WTC11 (cell line): ENCODE measurements around the gene PGLYRP2. TPM values are rescaled to one million over a fixed set of nuclear protein-coding genes. Genes with fewer than 3 reads are reported as not detected.

Source experiments
- ATAC-seq: fragments of 200-7000 bp; cut with Tn5 transposase; 2 replicates; pipeline ENCODE4 v1.10.0; 2021; ENCODE audit warnings: mild to moderate bottlenecking, moderate library complexity
- CTCF ChIA-PET: fragments of 300-600 bp; sonication (Branson Sonifier 250); formaldehyde crosslinking; loops from one replicate; lab custom pipeline; 2021; ENCODE audit warnings: antibody characterized with exemption; lab: Charles Lee
- POLR2A ChIA-PET: fragments of 350-600 bp; sonication (Branson Sonifier 250); formaldehyde crosslinking; loops from one replicate; lab custom pipeline; 2021; ENCODE audit warnings: antibody characterized with exemption; lab: Charles Lee
- DNase-seq: peaks from one replicate; pipeline ENCODE4 v3.0.0; 2021; ENCODE audit warnings: low spot score
- H3K27ac Mint-ChIP-seq: 2 replicates; pipeline ENCODE4 v1.8.0; 2021; ENCODE audit warnings: mixed read lengths
- H3K27me3 Mint-ChIP-seq: 2 replicates; pipeline ENCODE4 v1.8.0; 2021; ENCODE audit warnings: low read depth, mild to moderate bottlenecking, moderate library complexity, mixed read lengths
- H3K36me3 Mint-ChIP-seq: 2 replicates; pipeline ENCODE4 v1.8.0; 2021; ENCODE audit warnings: mixed read lengths
- H3K4me1 Mint-ChIP-seq: 2 replicates; pipeline ENCODE4 v1.8.0; 2022; ENCODE audit warnings: mixed read lengths
- H3K4me3 Mint-ChIP-seq: 2 replicates; pipeline ENCODE4 v1.8.0; 2021; ENCODE audit warnings: mild to moderate bottlenecking, moderate library complexity, mixed read lengths
- H3K9me3 Mint-ChIP-seq: 2 replicates; pipeline ENCODE4 v1.8.0; 2021; ENCODE audit warnings: mixed read lengths
- ATF1 ChIP-seq: sonication (generic); formaldehyde crosslinking; IDR thresholded peaks from 2 replicates; pipeline ENCODE4 v1.8.1; 2023; ENCODE audit warnings: mild to moderate bottlenecking, moderate library complexity, missing genetic modification reagents
- ATF6 ChIP-seq: sonication (generic); formaldehyde crosslinking; IDR thresholded peaks from 2 replicates; pipeline ENCODE4 v1.8.1; 2023; ENCODE audit warnings: mild to moderate bottlenecking, missing genetic modification reagents
- CREM ChIP-seq: sonication (generic); formaldehyde crosslinking; IDR thresholded peaks from 2 replicates; pipeline ENCODE4 v1.8.1; 2022; ENCODE audit warnings: mild to moderate bottlenecking, missing genetic modification reagents, moderate library complexity
- ESRRA ChIP-seq: sonication (generic); formaldehyde crosslinking; IDR thresholded peaks from 2 replicates; pipeline ENCODE4 v1.8.1; 2022; ENCODE audit warnings: mild to moderate bottlenecking, missing genetic modification reagents, borderline replicate concordance
- FOXP1 ChIP-seq: sonication (generic); formaldehyde crosslinking; IDR thresholded peaks from 2 replicates; pipeline ENCODE4 v1.8.0; 2022; ENCODE audit warnings: missing genetic modification reagents, mild to moderate bottlenecking, moderate library complexity, borderline replicate concordance
- GABPB1 ChIP-seq: sonication (generic); formaldehyde crosslinking; IDR thresholded peaks from 2 replicates; pipeline ENCODE4 v1.8.1; 2023; ENCODE audit warnings: mild to moderate bottlenecking, missing genetic modification reagents
- GRHL2 ChIP-seq: fragments of 250-450 bp; sonication (Bioruptor Pico); IDR thresholded peaks from 2 replicates; pipeline ENCODE4 v1.8.0; 2022; ENCODE audit warnings: mild to moderate bottlenecking, moderate library complexity; ENCODE audit not compliant: insufficient replicate concordance, severe bottlenecking
- NFYB ChIP-seq: sonication (generic); formaldehyde crosslinking; conservative IDR thresholded peaks from 2 replicates; pipeline ENCODE4 v1.8.0; 2022; ENCODE audit warnings: low read depth, missing genetic modification reagents
- NR1H2 ChIP-seq: sonication (generic); formaldehyde crosslinking; IDR thresholded peaks from 2 replicates; pipeline ENCODE4 v1.9.0; 2021; ENCODE audit warnings: mild to moderate bottlenecking, moderate library complexity, missing genetic modification reagents
- OVOL2 ChIP-seq: fragments of 250-450 bp; sonication (Bioruptor Pico); IDR thresholded peaks from 2 replicates; pipeline ENCODE4 v1.9.0; 2021; ENCODE audit warnings: mild to moderate bottlenecking, borderline replicate concordance
- SP1 ChIP-seq: sonication (generic); formaldehyde crosslinking; conservative IDR thresholded peaks from 2 replicates; pipeline ENCODE4 v1.8.1; 2022; ENCODE audit warnings: missing genetic modification reagents
- TCF7 ChIP-seq: sonication (generic); formaldehyde crosslinking; IDR thresholded peaks from 2 replicates; pipeline ENCODE4 v1.8.0; 2022; ENCODE audit warnings: mild to moderate bottlenecking, low read depth, missing genetic modification reagents, moderate library complexity
- ZNF138 ChIP-seq: sonication (generic); formaldehyde crosslinking; conservative IDR thresholded peaks from 2 replicates; pipeline ENCODE4 v1.8.1; 2022; ENCODE audit warnings: mild to moderate bottlenecking, moderate library complexity, missing genetic modification reagents
- ZNF317 ChIP-seq: sonication (generic); formaldehyde crosslinking; IDR thresholded peaks from 2 replicates; pipeline ENCODE4 v1.8.1; 2023; ENCODE audit warnings: low read depth, mild to moderate bottlenecking, moderate library complexity, missing genetic modification reagents, borderline replicate concordance
- total RNA-seq: library from RNA; stranded (reverse); gene quantifications from 3 replicates; pipeline ENCODE4 v1.2.3, GENCODE V29; 2021
- TF ChIP-seq, protein P1 (sequence below): fragments of 250-450 bp; sonication (Bioruptor Pico); IDR thresholded peaks from 2 replicates; pipeline ENCODE4 v1.9.0; 2021; ENCODE audit warnings: mild to moderate bottlenecking
- TF ChIP-seq, protein P2 (sequence below): sonication (generic); formaldehyde crosslinking; IDR thresholded peaks from 2 replicates; pipeline ENCODE4 v1.8.1; 2022; ENCODE audit warnings: mild to moderate bottlenecking, missing genetic modification reagents, moderate library complexity, borderline replicate concordance
- TF ChIP-seq, protein P3 (sequence below): fragments of 250-450 bp; sonication (Bioruptor Pico); IDR thresholded peaks from 2 replicates; pipeline ENCODE4 v1.9.0; 2021; ENCODE audit warnings: mild to moderate bottlenecking
- TF ChIP-seq, protein P4 (sequence below): sonication (generic); formaldehyde crosslinking; conservative IDR thresholded peaks from 2 replicates; pipeline ENCODE4 v1.8.1; 2022; ENCODE audit warnings: mild to moderate bottlenecking, missing genetic modification reagents
- TF ChIP-seq, protein P5 (sequence below): fragments of 250-450 bp; sonication (Bioruptor Pico); IDR thresholded peaks from 2 replicates; pipeline ENCODE4 v1.9.0; 2021; ENCODE audit warnings: mild to moderate bottlenecking, borderline replicate concordance

Gene PGLYRP2
- total RNA-seq, 1 experiment from 2014 or later = not detected

DNA sequence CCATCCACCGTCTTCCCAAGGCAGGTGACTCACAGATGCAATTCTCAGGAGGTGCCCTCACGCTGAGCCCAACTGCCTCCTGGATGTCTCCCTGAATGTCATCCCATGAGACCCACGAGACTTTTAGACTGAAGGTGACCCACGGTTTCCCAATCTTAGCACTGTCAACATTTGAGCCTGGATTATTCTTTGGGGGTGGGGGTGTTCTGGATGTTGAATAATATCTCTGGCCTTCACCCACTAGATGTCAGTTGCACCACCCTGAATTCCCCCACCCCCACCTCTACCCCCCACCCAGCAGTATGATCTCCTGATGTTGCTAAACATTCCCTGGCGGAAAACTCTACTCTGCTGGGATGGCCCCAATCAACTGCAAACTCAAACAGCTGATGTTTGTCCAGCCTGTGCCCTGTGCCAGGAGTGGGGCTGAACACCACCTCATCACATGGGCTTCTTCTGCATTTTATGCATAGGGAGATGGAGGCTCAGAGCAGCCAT is 26.8 kb upstream of the PGLYRP2 start:
- Mint-ChIP-seq H3K27ac (no peak overlapping the region), H3K9me3 (peaks cover 12% of the 10 kb centered on the region; the same call in 1 of the 2 replicates), H3K27me3 (peaks cover 44% of the 10 kb centered on the region), H3K36me3 (no peaks in the 10 kb centered on the region), H3K4me3 (no peak overlapping the region), H3K4me1 (0 out of 2 replicates have a peak, but pooled peaks cover 3% of the 10 kb centered on the region)
- no peak for TF ChIP-seq ESRRA
- TF ChIP-seq ATF1 (CRISPR knock-in tag) = no peak
- TF ChIP-seq NR1H2 (CRISPR knock-in tag) = no peak
- ChIA-PET POLR2A (no interaction called here), CTCF (interaction anchor here (0.6 to 0.9 kb wide), 2 partner anchors 27 to 333 kb away, joined by 3 read pairs; partner anchors contain the start of gene PGLYRP2)
- no peak for DNase-seq
- ATAC-seq = no peak

DNA sequence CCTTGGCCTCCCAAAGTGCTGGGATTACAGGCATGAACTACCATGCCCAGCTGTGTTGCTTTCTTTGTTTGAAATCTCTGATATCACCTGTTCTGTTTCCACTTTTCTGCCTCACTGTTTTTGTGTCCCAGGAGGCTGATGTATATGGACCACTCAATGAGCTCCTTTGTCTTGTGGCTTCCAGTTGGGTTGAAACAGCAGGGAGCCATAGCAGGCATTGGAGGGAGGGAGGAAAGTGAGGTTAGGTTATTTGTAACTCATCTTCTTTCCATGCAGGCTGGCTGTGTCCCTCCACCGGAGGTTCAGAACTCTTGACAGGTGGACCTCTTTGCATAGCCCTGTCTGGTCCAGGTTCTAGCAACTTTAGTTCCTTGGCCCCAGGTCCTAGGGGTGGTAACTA is 23.0 kb upstream of the PGLYRP2 start:
- peaks cover 19% of the 10 kb centered on the region for H3K27me3 Mint-ChIP-seq
- peaks cover 14% of the 10 kb centered on the region for H3K9me3 Mint-ChIP-seq
- POLR2A ChIA-PET = no interaction called here
- peaks cover 4% of the 10 kb centered on the region for H3K4me1 Mint-ChIP-seq
- H3K27ac Mint-ChIP-seq = no peak overlapping the region
- TF ChIP-seq NR1H2 (CRISPR knock-in tag) (no peak), OVOL2 (no peak), ATF6 (CRISPR knock-in tag) (no peak), GABPB1 (no peak), GRHL2 (CRISPR knock-in tag) (no peak), TCF7 (CRISPR knock-in tag) (no peak), ATF1 (CRISPR knock-in tag) (no peak), ESRRA (no peak), CREM (CRISPR knock-in tag) (no peak)
- TF ChIP-seq, protein P1, sequence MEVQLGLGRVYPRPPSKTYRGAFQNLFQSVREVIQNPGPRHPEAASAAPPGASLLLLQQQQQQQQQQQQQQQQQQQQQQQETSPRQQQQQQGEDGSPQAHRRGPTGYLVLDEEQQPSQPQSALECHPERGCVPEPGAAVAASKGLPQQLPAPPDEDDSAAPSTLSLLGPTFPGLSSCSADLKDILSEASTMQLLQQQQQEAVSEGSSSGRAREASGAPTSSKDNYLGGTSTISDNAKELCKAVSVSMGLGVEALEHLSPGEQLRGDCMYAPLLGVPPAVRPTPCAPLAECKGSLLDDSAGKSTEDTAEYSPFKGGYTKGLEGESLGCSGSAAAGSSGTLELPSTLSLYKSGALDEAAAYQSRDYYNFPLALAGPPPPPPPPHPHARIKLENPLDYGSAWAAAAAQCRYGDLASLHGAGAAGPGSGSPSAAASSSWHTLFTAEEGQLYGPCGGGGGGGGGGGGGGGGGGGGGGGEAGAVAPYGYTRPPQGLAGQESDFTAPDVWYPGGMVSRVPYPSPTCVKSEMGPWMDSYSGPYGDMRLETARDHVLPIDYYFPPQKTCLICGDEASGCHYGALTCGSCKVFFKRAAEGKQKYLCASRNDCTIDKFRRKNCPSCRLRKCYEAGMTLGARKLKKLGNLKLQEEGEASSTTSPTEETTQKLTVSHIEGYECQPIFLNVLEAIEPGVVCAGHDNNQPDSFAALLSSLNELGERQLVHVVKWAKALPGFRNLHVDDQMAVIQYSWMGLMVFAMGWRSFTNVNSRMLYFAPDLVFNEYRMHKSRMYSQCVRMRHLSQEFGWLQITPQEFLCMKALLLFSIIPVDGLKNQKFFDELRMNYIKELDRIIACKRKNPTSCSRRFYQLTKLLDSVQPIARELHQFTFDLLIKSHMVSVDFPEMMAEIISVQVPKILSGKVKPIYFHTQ (CRISPR knock-in tag) = no peak
- TF ChIP-seq, protein P2, sequence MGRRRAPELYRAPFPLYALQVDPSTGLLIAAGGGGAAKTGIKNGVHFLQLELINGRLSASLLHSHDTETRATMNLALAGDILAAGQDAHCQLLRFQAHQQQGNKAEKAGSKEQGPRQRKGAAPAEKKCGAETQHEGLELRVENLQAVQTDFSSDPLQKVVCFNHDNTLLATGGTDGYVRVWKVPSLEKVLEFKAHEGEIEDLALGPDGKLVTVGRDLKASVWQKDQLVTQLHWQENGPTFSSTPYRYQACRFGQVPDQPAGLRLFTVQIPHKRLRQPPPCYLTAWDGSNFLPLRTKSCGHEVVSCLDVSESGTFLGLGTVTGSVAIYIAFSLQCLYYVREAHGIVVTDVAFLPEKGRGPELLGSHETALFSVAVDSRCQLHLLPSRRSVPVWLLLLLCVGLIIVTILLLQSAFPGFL = no peak
- TF ChIP-seq, protein P3, sequence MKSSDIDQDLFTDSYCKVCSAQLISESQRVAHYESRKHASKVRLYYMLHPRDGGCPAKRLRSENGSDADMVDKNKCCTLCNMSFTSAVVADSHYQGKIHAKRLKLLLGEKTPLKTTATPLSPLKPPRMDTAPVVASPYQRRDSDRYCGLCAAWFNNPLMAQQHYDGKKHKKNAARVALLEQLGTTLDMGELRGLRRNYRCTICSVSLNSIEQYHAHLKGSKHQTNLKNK = no peak
- TF ChIP-seq, protein P4, sequence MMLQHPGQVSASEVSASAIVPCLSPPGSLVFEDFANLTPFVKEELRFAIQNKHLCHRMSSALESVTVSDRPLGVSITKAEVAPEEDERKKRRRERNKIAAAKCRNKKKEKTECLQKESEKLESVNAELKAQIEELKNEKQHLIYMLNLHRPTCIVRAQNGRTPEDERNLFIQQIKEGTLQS (CRISPR knock-in tag) = no peak
- TF ChIP-seq, all 79 proteins: peak for 0
- Mint-ChIP-seq H3K36me3 (no peaks in the 10 kb centered on the region), H3K4me3 (no peak overlapping the region)
- CTCF ChIA-PET = interaction anchor here (0.7 to 1.0 kb wide), 2 partner anchors 49 to 544 kb away, joined by 3 read pairs; no protein-coding TSS in a partner anchor
- no peak for DNase-seq
- ATAC-seq = no peak

GRCh38 chr19:15501596-15501995 is 22.3 kb upstream of the PGLYRP2 start:
- Mint-ChIP-seq H3K4me1 (peaks cover 4% of the 10 kb centered on the region), H3K27ac (no peak overlapping the region), H3K27me3 (peaks cover 16% of the 10 kb centered on the region), H3K4me3 (no peak overlapping the region), H3K36me3 (no peaks in the 10 kb centered on the region), H3K9me3 (peaks cover 13% of the 10 kb centered on the region)
- POLR2A ChIA-PET = no interaction called here
- DNase-seq (no peak), ATAC-seq (no peak)
- CTCF ChIA-PET = interaction anchor here (0.7 kb wide), 1 partner anchor 545 kb away, joined by 3 read pairs; no protein-coding TSS in a partner anchor
- no peak for TF ChIP-seq NFYB (CRISPR knock-in tag)
- no peak for TF ChIP-seq FOXP1 (CRISPR knock-in tag)
- no peak for TF ChIP-seq NR1H2 (CRISPR knock-in tag)
- TF ChIP-seq, protein P5, sequence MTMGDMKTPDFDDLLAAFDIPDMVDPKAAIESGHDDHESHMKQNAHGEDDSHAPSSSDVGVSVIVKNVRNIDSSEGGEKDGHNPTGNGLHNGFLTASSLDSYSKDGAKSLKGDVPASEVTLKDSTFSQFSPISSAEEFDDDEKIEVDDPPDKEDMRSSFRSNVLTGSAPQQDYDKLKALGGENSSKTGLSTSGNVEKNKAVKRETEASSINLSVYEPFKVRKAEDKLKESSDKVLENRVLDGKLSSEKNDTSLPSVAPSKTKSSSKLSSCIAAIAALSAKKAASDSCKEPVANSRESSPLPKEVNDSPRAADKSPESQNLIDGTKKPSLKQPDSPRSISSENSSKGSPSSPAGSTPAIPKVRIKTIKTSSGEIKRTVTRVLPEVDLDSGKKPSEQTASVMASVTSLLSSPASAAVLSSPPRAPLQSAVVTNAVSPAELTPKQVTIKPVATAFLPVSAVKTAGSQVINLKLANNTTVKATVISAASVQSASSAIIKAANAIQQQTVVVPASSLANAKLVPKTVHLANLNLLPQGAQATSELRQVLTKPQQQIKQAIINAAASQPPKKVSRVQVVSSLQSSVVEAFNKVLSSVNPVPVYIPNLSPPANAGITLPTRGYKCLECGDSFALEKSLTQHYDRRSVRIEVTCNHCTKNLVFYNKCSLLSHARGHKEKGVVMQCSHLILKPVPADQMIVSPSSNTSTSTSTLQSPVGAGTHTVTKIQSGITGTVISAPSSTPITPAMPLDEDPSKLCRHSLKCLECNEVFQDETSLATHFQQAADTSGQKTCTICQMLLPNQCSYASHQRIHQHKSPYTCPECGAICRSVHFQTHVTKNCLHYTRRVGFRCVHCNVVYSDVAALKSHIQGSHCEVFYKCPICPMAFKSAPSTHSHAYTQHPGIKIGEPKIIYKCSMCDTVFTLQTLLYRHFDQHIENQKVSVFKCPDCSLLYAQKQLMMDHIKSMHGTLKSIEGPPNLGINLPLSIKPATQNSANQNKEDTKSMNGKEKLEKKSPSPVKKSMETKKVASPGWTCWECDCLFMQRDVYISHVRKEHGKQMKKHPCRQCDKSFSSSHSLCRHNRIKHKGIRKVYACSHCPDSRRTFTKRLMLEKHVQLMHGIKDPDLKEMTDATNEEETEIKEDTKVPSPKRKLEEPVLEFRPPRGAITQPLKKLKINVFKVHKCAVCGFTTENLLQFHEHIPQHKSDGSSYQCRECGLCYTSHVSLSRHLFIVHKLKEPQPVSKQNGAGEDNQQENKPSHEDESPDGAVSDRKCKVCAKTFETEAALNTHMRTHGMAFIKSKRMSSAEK = no peak
- TF ChIP-seq ZNF138 (CRISPR knock-in tag) = no peak
- TF ChIP-seq SP1 (CRISPR knock-in tag) = no peak
- no peak for TF ChIP-seq ZNF317 (CRISPR knock-in tag)
- TF ChIP-seq OVOL2 = no peak
- no peak for TF ChIP-seq GABPB1
